Occipital lobe (tissue), 2 donors: ENCODE measurements around the gene TSPAN15. TPM values are rescaled to one million over a fixed set of nuclear protein-coding genes. Genes with fewer than 3 reads are reported as not detected.
"Not testable (repeated sequence)": the region's sequence is repeated elsewhere in the genome, so short reads cannot be mapped to it uniquely, and the experiment has no call there.

Experiments
- DNase-seq: peaks from one replicate; lab custom pipeline; 2025; lab: John Stamatoyannopoulos, UW
- total RNA-seq: library from RNA; depleted of rRNA; stranded (reverse); fragments of >200 nt; gene quantifications from one replicate; pipeline ENCODE4 v1.2.3, GENCODE V29; 2014

Gene TSPAN15
- total RNA-seq, 1 donor from 2014 or later, result 3.1 TPM

DNA sequence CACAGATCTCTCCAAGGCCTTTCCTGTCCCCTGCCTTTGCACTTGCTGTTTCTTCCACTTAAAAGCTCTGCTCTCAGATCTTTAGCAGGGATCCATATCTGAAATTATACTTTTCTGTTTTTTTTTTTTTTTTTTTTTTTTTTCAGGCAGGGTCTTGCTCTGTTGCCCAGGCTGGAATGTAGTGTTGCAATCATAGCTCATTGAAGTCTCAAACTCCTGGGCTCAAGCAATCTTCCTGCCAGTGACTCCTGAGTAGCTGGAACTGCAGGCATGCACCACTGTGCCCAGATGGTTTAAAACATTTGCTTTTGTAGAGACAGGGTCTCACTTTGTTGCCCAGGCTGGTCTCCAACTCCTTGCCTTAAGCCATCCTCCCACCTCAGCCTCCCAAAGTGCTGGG is 5.0 kb upstream of the TSPAN15 start:
- DNase-seq, result no peak

DNA sequence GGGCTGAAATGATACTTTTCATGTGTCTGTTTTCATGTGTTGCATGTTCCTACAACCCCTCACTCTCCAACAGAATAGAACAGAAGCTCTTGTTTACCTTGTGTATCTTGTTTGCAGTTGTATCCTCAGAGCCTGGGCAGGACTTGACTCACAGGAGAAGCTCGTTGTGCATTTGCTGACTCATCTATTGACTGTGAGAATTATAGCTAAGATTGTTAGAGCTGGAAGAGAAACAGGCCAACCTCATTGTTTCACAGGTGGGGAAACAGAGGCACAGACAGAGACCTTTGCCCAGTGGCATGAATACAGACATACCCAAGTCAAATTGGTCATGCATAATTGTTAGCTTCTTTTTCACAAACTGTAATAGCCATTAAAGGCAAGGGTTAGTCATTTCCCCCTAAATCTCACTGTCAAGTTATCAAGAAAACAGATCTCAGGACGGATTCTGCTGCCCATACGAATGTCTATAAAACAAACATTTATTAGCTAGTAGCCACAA is 4.6 kb upstream of the TSPAN15 start:
- DNase-seq, result no peak

DNA sequence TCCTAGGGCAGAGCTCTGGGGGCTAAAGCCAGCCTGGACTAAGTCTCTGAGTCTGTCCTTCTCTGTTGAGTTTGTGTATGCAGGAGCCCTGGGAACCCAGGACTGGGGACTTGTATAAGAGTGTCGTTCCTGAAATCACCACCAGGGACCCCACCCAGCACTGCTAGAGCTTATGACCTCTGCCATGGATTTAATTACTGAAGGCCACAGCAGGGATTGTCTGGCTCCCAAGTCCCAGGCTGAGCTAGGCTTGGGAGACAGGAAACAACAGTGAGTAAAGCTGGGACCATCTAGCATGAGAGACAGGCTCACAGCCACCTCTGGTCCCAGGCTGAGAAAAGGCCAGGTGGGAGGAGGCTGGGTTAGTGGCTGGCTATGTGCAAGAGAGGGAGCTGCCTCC is 1.4 kb upstream of the TSPAN15 start:
- peak; percentile 26 for DNase-seq

DNA sequence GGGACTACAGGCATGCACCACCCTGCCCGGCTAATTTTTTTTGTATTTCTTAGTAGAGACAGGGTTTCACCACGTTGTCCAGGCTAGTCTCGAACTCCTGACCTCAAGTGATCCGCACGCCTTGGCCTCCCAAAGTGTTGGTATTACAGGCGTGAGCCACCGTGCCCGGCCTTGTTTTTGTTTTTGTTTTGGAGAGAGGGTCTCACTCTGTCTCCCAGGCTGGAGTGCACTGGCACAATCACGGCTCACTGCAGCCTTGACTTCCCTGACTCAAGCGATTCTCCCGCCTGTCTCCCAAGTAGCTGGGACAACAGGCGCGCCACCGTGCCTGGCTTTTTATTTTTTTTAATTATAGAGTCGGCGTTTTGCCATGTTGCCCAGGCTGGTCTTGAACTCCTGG is 870 bp upstream of the TSPAN15 start:
- DNase-seq, result not testable (repeated sequence)

DNA sequence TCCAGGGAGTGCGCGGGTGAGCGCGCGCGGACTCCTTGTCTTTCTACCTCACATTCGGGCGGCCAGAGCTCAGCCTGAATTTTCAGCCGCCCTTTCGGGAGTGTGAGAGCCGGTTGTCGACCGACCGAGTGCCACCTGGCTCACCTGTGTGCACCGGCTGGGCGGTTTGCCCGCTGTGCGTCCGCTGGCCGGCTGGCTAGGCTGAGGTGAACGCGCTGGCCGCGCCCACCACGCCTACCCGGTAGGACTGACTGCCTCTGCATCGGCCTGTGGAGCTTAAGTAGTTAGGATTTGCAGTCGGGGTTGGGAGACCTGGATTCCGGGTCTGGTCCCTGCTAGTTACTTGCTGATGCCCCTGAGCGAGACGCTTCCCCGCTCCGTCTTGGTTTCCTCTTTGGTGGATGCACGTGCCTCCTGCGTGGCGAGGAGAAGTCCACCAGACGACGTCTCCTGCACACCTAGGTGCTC is 553 bp downstream of the TSPAN15 start:
- DNase-seq, result no peak

DNA sequence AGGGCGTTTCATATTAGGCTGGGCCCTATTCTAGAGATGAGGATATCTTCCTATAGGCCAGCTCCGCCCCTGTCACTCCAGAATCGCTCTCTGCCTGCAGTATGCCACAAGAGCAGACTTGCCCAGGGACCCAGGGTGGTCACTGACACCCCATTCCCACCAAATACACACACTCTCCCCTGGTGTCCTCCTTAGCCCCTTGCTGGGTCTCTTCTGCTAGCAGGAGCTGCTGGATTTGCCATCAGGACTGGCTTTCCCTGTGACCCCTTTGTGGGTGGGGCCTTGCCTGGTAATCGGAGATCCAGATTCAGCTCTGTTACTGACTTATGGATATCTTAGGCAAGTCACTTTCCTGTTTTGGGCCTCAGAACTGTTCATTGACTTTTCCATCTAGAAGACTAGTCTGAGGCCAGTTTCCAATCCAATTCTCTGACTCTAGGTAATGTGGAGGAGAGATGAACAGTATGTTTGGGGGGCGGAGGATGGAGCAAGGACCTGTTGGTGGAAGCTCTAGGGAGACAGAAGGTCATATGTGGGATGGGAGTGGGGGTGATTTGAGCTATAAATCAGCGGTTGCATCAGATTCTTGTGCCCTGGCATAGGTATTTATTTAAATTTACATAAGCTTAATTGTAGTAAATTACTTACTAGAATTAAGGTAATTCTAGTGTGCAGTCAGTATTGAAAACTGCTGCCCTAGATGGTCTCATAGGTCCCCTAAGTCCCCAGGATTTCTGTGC is 1.6 kb downstream of the TSPAN15 start:
- no peak for DNase-seq

DNA sequence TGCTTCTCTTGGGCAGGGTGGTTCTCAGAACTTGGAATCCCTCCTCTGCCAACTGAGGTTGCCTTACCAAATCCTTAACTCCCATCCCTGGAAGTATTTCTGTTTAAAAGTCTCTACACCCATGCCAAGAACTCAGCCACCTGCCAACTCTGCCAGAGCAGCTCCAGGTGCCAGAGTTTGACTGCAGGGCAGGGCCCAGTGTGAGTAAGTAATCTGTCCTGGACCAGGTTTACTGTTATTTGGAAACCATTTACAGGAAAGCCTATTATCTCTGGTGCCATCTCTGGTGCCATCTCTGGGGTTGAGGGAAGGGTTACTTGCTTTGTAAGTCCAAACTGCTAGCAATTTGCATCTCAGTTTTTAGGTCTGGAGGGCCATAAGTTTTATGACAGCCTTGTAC is 2.5 kb downstream of the TSPAN15 start:
- no peak for DNase-seq

DNA sequence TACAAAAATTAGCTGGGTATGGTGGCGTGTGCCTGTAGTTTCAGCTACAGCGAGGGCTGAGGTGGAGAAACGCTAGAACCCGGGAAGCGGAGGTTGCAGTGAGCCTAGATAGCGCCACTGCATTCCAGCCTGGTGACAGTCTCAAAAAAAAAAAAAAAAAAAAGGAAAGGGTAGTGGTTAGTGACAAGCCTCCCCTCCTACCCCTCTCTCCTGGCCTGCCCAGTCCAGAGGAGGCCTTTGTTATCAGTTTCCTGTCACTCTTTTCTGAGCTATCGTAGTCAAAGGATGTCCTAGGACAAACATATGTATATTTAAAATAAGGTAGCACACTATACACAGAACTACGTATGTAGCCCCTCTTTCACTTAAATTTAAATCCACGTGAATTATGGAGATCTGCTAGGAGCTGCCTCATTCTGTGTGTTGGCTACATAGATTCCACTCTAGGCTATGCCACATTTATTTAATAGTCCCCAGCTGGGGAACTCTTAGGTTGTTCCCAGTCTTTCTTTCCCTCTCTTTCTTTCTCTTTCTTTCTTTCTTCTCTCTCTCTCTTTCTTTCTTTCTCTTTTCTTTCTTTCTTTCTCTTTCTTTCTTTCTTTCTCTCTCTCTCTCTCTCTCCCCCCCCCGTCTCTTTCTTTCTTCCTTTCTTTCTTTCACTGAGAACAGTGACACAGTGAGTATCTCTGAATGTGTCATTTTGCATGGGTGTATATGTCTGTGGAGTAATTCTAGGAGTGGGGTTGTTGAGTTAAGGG is 3.9 kb downstream of the TSPAN15 start:
- no peak for DNase-seq

DNA sequence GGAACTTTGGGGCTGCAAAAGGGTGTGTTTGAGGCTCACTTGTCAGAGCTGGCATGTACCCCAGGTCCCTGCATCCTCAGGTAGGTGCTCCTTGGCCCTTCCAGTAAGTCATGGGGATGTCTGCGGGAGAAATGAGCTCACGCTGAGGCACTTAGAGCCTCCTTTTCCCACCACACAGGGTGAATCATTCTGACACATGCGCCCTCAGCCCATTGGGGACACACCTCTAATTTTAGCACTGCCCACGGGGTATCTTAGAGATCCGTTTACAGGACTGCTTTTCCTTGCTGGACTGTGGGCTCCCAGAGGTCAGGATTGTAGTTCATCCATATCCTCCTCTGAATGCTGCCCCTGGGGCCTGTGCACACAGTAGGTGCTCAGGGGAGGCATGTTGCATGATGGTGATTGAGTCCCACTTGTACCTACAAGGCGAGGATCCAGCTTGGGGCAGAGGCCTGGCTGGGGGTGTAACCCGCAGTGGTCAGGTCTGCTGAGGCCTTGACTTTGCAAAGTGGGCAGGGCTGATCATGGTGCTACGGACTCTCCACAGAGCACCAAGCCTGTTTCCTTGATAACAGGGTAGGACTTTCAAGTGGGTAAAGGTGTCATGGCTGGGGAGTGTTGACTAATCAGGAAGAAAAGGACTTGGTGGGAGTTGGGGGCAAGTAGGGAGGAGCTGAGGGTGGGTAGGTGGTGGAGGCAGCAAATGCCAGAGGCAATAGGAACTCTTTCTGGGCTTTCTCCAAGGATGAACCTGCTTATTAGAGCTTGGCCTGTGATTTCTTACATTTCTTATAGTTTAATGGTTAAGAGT is 5.8 kb downstream of the TSPAN15 start:
- DNase-seq, result no peak

DNA sequence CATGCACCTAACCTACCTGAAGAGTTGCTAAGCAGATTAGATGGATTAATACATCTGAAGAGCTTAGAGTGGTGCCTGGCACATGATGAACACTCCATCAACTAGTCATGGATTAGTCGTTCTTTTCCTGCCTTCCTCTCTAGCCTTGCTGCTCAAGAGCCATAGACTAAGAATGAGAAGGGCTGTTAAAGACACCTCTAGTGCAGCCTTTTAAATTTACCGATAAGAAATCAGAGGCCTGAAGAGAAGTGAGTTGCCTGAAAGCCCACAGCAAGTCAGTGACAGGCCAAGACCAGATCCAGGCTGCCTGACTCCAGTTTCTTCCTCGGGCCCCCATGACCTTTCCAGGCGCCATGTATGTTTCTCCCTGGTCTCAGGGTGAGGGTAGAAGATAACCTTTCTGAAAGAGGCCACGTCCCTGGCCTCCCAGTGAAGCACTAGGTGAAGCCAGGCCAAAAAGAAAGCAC is 6.5 kb downstream of the TSPAN15 start:
- no peak for DNase-seq

DNA sequence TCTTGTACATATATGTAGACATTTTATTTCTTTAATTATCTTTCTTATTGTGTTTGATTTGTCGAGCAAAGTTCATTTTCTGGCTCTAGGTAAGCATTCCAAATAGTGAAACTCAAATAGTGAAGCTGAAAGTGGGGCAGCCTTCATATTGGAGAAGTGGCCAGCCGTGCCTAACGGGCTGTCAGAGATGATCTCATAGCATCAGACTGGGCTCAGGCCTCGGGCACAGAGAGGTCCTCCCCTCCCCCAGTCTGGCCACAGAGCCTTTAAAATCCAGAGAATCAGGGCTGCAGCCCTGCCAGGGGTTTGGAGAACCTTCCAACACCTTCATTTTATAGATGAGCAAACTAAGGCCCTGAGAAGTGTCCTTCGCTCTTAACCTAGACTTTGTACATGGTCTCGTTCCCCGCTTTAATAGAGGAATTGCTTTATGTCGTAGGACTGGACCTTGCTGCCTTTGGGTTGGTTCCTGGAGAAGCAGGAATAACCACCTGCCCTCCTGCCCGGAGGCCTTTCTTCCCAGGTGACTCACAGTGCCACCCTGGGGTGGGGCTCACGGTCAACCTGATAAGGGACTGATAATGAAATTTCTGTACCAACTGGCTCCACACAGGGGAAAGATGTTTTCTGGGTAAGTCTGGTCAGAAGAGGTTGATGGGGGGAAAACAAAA is 7.3 kb downstream of the TSPAN15 start:
- DNase-seq, result no peak

DNA sequence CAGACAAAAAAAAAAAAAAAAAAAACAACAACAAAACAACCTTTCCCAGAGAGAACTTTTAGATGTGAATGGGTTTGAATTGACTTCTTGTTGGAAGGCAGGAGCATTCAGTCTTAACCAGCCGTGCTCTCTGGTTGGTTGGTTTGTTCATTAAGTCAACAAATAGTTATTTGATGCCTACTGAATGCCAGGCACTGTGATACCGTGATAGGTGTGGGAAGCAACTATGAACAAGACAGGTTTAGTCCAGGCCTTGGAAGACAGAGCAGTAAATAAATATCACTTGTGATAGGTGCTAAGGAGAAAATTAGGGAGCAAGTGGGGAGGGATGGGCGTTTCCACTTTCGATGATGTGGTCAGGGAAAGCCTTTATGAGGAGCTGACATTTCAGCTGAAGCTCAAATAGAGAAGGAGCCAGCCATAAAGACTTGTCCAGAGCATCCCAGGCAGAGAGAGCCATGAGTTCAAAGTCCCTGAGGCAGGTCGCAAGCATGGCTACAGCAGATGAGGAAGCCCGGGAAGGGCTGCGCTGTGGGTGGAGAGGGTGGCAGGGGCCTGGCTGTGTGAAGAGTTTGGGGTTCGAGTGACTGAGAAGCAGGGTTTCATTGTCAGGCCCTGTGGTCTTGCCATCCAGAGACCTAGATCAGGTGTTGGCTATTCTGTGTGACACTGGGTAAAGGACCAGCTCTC is 8.0 kb downstream of the TSPAN15 start:
- no peak for DNase-seq

DNA sequence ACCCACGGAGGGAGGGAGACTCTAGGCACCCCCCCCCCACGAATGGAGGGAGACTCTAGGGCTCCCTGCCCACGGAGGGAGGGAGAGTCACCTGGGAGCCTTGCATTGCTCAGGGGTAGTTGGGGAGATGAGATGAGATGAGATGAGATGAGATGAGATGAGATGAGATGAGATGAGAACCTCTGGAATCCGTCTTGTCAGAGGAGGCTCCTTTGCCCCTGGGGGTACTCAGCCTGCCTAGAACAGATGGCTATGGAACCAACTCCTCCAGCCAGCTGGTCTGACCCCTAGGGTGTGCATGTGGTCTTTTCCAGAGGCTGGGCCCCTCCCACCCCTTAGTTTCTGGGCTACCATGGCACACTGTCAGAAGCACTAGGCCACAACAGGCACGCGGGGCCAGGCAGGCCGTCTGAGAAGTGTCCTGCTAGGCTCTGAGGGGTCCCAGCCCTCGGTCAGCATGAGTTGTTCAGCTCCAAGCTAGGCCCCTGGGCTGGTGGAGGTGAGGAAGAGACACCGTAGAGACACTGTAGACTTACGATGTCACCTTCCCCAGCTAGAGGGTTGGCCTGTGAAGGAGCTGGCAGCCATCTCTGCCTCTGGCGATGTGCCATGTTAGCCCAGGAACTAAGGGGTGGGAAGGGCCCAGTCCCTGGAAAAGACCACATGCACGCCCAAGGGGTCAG is 8.8 kb downstream of the TSPAN15 start:
- no peak for DNase-seq

DNA sequence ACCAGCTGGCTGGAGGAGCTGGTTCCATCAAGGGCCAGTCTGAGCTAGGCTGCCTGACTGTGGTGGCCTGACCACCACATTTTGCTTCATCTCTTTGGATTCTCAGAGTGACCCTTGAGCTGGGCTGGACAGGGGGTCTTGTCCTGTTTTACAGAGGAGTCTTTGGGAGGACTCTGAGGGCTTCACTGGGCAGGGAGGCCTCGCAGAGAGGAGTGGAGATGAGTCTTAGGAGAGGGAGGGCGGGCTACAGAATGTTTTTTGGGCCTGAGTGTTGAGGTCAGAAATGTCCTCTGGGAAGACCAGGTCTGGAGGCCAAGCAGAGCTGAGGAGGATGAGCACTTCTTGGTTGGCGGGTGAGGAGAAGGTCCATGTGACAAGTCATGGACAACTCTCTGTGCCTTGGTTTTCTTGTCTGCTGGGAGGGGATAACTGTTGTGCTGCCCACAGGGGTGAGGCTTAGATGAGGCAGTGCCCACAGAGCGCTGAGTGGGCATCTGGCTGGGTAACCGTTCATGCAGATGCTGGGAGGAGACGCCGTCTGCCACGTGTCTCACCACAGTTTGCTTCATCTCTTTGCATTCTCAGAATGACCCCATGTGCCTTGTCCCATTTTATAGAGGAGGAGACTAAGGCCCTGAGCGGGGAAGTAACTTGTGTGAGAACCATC is 9.4 kb downstream of the TSPAN15 start:
- DNase-seq, result no peak

DNA sequence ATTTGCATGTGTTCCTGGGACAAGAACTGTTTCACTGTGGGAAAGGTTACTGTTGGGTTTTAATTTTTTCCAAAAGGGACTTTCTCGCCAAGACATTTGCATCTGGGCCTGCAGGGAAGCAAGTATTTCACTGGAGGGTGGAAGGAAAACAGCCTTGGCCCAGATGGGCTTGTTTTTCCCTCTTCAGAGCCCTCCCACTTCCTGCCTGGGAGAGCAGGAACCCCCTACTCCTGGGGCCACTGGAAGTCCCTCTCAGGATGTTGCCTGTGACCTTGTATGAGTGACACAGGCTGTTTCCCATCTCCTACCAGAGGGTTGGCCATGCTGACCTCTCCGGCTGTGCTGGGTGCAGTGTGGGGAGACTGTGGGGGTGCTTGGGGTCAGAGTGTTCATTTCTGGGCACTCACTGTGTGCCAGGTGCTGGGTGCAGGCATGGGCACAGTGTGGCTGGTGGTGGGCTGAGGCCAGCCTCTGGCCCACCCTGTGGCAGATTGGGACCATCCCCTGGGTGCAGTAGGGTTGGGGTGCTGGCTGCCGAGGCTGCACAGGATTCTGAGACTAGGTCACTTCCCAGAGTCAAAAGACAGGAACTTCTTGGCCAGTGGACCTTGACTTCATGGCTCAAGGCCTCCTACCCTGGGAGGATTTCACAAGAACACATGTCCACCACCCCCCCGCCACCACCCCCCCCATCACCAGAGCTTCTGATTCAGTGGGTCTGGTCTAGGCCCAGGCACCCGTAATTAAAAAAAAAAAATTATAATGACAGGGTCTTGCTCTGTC is 10.2 kb downstream of the TSPAN15 start:
- DNase-seq, result no peak

DNA sequence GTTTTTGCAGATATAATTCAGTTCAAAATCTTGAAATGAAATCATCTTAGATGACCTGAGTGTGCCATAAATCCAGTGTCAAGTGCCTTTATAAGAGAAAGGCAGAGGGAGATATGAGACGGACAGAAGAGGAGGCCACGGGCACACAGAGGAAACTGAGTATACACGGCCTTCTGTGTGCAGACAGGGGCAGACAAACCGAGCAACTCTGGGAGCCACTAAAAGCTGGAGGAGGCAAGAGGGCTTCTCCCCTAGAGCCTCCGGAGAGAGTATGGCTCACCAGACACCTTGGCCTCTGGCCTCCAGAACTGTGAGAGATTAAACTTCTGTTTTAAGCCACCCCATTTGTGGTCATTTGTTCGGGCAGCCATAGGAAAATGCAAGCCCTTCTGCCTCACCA is 12.6 kb downstream of the TSPAN15 start:
- no peak for DNase-seq

DNA sequence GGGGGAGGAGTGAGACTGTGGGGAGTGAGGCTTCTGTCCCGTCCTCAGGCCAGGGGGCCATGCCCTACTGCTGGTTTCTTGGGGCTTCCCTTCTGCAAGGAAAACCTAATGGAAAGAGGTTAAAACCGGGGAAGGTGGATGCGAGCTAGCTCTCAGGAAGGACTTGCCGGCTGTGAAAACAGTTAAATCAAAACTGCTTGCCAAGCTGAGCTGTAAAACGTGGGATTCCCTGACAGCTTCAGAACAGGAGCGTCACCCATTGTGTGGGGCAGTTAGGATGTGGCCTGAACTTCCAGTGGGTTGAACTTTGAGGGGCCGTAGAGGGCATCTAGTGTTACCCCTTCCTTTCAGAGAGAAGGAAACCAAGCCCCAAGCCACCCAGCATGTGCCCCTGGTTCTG is 13.1 kb downstream of the TSPAN15 start:
- DNase-seq, result no peak

DNA sequence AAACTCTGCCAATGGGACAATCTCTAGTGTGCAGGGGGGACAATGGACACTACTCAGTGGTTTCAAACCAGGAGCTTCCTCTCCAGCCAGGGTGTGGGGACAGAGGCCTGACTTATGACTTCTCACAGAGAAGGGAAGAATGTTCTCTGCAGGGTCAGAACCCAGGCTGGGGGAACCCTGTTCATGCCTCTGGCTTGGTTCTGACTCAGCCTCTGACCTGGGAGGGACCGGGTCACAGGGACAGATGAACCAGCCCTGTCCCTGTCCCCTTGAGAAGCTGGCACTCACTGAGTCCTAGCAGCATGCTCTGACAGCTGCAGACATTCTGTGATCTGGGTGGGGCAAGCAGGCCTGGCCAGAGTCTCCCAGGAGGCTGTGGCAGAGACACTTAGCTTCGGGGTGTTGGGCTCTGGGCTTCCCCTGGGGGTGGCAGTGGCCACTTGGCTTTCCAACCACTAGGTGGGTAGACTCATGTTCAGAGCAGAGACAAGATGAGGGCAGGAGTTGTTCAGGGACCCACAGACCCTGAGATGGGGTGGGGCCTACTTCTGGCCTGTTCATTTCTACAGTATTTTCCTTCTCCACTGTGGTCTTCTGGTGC is 13.6 kb downstream of the TSPAN15 start:
- DNase-seq, result no peak
